M059J (cell line): Measurements from ENCODE around the gene DMD. TPM values are rescaled to one million over a fixed set of nuclear protein-coding genes. Genes with fewer than 3 reads are reported as not detected.
"Not testable (repeated sequence)": the region's sequence is repeated elsewhere in the genome, so short reads cannot be mapped to it uniquely, and the experiment has no call there.

Source experiments
- DNase-seq: peaks from one replicate; pipeline ENCODE4 v3.0.0-alpha.2; 2012; ENCODE audit warnings: low read depth
- total RNA-seq: library from RNA; depleted of rRNA; stranded (reverse); fragments of >200 nt; shearing (Covaris generic); gene quantifications from 2 replicates; pipeline ENCODE4 v1.2.3, GENCODE V29; 2014

The DMD gene
- total RNA-seq, 1 experiment from 2014 or later = 1.1 TPM

DNA sequence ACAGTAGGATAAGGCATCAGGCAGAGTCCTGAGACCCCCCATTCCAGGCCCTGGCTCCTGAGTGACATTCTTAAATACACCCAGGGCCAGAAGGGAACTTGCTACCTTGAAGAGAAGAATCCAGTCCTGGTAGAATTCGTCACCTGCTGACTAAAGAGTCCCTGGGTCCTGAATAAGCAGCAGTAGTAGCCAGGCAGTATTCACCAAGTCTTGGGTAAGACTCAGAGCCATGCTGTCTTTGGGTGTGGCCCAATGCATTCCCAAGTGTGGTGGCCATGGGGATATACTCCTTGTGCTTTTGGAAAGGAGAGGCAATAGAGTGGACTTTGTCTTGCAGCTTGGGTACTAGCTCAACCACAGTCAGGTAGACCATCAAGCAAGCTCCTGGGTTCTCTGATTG, 359.1 kb downstream of the DMD start:
- no peak for DNase-seq

- no peak for DNase-seq
Measured at GRCh38 chrX:32851556-32851955, 359.8 kb downstream of the DMD start.

DNA sequence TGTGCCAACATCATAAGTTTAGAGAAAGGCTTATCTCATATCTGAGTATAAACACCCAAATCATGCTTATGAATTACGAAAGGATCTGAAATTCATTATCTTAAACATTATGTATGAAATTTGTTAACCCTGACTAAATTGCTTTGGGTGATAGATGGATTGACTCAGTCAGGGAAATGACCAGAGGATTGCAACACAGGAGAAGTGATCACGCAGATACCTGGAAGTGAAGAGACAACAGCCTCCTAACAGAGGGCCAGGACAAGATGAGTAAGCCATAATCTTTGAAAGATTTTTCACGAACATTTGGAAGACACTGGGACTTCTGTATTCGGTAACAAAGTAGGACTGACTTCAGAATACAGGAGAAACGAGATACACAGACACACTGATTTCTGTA, 363.4 kb downstream of the DMD start:
- DNase-seq = no peak

DNA sequence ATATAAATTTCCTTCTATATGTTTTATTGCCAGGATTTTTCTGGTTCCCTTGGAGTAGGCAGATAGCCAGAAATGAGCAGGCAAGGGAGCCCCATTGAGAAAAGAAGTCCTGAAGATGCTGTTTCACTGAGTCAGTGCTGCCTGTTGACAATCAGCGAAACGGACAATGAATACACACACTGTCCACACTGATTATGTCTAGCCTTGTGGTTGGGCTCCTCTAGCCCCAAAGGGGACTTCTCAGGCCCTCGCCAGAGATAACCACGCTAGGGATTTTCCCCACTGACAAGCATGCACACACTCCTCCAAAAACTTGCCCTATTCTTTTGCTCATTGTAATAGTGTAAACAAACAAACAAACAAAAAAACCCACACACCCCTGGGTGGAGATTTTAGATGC, 369.3 kb downstream of the DMD start:
- no peak for DNase-seq

DNA sequence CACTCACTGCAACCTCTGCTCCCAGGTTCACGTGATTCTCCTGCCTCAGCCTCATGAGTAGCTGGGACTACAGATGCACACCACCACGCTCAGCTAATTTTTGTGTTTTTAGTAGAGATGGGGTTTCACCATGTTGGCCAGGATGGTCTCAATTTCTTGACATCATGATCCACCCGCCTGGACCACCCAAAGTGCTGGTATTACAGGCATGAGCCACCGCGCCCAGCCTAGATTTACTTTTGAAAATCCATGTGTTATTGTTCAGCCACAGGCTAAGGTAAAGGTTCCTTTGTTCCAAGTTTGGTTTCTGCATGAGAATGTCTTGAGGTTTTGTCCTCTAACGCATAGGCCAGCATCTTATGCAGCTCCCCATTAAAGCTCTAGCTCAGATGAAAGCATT, 371.6 kb downstream of the DMD start:
- DNase-seq = no peak

- DNase-seq = no peak
Measured at GRCh38 chrX:32825009-32825408, 386.3 kb downstream of the DMD start.

- DNase-seq = no peak
Measured at GRCh38 chrX:32804034-32804433, 407.3 kb downstream of the DMD start.

DNA sequence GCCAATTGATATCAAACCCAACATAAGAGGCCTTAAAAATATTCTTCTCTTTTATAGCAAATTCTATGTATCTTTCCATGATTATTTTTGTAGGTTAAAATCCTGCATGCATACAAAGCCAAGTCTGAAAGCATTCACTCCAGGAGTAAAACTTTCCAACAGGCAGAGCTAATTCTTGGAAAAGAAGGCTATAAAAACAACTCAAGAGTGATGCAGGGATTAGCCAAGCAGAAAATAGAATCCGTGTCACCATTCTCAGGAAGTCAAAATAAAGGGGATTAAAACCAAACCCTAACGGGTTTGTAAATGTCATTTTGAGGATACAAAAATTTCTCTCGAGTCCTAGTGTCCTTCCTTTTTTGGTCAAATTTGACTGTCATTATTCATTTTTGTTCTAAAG, 412.4 kb downstream of the DMD start:
- DNase-seq = no peak

DNA sequence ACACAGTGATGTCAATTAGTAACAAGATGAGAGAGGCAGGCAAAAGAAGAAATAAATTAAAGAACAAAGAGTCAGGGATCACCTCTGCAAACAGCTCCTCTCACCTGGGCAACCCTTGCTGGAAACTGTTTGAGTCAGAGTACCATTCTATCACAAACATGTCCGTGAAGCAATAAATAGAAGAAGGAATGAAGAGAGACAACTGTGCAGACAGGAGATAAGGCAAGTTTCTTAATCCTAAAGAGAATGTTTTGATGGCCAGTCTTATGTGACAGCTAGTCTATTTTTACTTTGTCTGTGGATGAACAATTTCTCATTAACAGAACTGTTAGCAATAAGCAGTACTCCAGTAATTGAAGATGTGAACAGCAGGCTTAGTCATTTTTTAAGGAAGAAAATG, 422.4 kb downstream of the DMD start:
- no peak for DNase-seq

DNA sequence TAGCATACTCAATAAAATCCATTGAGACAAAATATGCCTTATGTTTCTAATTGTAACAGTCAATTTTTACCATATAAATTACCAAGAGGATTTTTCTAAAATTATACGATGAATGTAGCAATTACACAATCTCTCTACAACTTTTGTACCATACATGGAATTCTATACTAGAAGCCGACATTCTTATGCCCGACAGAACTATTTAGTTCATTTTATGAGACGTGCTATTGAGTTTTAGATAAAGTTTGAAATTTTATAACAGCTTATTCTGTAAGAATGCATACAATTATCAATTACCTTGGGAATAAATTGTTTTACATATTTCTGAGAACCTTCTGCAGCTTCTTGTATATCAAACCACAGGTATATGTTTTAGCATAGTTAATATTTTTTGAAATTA, 431.2 kb downstream of the DMD start:
- no peak for DNase-seq

- no peak for DNase-seq
Measured at GRCh38 chrX:32778965-32779364, 432.4 kb downstream of the DMD start.

- DNase-seq = no peak
Measured at GRCh38 chrX:32774966-32775365, 436.4 kb downstream of the DMD start.

- DNase-seq = no peak
Measured at GRCh38 chrX:32749070-32749469, 462.3 kb downstream of the DMD start.

DNA sequence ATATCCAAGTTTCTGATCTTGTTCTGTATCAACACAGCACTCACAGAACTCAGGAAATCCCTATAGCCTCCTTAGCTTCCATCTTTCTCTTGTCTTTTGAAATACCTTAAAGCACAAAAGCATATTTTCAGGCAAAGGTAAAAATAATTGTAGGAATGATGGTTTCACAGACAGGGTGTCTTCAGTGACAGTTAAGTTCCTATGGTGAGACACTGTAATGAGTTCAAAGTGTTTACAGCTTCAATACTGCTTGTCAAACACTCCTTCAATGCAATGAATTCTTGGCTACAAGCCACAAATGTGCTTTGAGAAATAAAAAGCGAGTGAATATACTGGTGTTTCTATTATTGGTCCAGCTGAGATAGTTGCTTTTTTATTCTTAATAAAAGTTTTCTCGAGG, 466.0 kb downstream of the DMD start:
- DNase-seq = no peak

DNA sequence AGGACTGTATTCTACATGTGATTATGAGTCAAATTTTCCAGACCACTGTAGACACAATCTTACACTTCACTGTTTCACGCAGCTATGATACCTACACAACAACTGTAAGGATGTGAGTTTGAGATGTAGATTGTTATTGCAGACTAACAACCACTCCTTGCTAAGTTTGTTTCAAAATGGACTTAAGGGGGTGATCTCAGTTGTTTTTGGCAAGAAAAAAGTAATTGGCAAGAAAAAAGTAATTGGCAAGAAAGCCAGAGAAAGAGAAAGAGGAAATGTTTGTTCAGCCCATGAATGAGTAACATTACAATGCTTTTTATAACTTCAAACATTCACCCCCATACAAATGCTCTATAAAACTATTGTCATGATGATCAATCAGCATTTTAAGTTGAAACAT, 466.4 kb downstream of the DMD start:
- no peak for DNase-seq

GRCh38 chrX:32741910-32742309, 469.4 kb downstream of the DMD start:
- DNase-seq = no peak

DNA sequence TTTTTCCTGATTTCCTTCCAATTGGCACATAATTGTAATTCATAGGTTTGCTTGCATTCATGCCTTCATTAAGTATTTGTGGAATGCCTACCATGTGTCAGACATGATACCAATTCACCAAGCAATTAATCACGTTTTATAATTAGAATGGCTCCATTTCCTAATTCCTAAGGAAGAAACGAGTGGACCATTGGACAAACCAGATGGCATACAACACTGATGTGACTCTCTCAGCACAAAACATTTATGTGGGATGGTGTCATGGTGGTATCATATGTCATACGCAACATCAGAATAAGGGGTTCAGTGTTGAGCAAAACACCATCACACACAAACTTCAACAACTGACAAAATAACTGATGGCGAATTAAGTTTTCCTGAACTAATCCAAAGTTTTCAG, 502.8 kb downstream of the DMD start:
- DNase-seq = no peak

- DNase-seq = not testable (repeated sequence)
Measured at GRCh38 chrX:32705385-32705784, 506.0 kb downstream of the DMD start.

DNA sequence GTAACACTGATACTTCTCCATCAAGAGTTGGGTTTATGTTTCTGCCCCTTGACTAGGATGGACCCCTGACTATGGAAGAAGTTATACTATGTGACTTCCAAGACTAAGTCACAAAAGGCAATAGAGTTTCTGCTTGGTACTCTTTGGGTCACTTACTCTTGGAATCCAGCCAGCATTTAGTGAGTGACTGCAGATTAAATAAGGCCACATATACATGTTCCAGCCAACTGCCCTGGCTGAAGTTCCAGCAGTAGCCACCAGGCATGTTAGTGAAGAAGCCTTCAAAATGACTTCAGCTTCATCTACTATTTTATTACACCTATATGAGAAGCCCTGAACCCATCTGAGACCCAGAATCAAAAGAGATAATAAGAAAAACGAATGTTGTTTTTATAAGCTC, 524.0 kb downstream of the DMD start:
- DNase-seq = no peak

DNA sequence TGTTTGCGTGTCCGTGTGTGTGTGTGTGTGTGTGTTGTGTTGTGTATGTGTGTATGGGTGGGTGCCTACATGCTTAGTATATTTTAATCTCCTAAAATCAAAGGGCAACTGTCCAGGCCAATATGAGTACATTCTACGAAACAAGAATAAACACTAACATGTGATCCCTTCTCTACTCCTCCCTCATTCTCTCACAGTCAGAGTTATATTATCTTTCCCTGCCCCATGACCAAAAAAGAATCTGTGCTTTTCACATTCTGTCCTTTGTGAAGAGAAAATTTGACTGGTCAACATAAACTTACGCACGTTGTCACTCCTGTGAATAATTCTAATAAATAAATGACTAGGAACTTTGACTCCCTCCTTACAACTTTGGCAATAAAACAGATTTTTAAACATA, 532.9 kb downstream of the DMD start:
- DNase-seq = no peak

DNA sequence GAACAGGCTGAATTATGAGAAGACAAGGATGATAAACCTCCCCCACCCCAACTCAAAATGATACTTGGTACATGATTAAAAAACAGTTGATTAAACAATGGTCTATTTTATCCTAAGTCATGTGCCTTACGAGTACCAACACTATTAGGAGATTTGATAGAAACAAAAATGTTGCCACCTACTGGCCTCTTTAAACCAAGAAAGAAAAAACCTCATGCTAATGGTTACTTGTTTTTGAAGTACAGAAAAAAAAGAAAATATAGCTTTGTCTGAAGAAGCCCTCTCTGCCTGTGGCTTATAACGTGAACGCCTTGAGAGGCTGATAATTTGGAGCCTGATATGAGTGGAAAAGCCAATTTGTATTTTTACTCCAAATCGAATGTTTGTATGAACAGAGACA, 538.2 kb downstream of the DMD start:
- peak; percentile 9 for DNase-seq

GRCh38 chrX:32662516-32662915, 548.8 kb downstream of the DMD start:
- DNase-seq = no peak

- no peak for DNase-seq
Measured at GRCh38 chrX:32644476-32645245, 566.7 kb downstream of the DMD start.

DNA sequence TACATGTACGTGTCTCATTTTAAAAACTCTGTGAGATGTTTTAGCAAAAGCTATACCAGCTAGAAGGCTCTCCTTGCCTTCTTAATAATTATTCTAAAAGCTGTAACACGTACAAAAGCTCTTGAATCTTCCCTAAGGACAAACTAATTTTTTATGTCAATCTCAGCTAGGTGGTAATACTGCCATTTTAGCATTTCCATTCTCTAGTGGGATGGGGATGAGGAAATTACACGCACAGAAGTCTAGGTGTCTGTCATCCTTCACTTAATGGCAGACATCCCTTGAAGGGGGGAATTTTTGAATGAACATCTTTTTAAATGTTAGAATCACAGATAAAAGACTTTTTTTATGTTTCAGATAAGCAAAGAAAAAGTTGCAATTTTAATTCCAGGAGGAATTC, 569.1 kb downstream of the DMD start:
- DNase-seq = no peak
